Osteoblast (primary cell): ENCODE results near the gene LHX4. TPM values are rescaled to one million over a fixed set of nuclear protein-coding genes. Genes with fewer than 3 reads are reported as not detected.

Experiments used
- DNase-seq: peaks from one replicate; pipeline ENCODE4 v3.0.0; 2011; ENCODE audit warnings: low spot score, mixed read lengths; ENCODE audit not compliant: insufficient read length; ENCODE audit errors: missing footprints
- H2AFZ ChIP-seq: 2 replicates; pipeline ENCODE4 v1.6.0; 2011; ENCODE audit warnings: mild to moderate bottlenecking, low read length
- H3K27ac ChIP-seq: 2 replicates; pipeline ENCODE4 v1.5.1; 2011; ENCODE audit warnings: mild to moderate bottlenecking, low read depth, low read length, moderate library complexity
- H3K27me3 ChIP-seq: 2 replicates; pipeline ENCODE4 v1.6.0; 2012; ENCODE audit warnings: mild to moderate bottlenecking, control low read depth, inconsistent platforms, low read length, moderate library complexity; ENCODE audit not compliant: insufficient read depth
- H3K36me3 ChIP-seq: 2 replicates; pipeline ENCODE4 v1.5.1; 2011; ENCODE audit warnings: mild to moderate bottlenecking, low read length, control low read depth, moderate library complexity; ENCODE audit not compliant: insufficient read depth
- H3K4me1 ChIP-seq: 2 replicates; pipeline ENCODE4 v1.5.1; 2011; ENCODE audit warnings: mild to moderate bottlenecking, low read length, control low read depth, moderate library complexity; ENCODE audit not compliant: insufficient read depth
- H3K4me2 ChIP-seq: 2 replicates; pipeline ENCODE4 v1.6.0; 2011; ENCODE audit warnings: mild to moderate bottlenecking, low read length; ENCODE audit not compliant: insufficient read depth
- H3K4me3 ChIP-seq: fragments of 200-600 bp; sonication (generic); 3 replicates; pipeline ENCODE4 v1.5.1; 2012; ENCODE audit warnings: mild to moderate bottlenecking, low read length, inconsistent platforms; ENCODE audit not compliant: insufficient read depth
- H3K79me2 ChIP-seq: 2 replicates; pipeline ENCODE4 v1.6.0; 2012; ENCODE audit warnings: mild to moderate bottlenecking, low read length, control low read depth, inconsistent platforms; ENCODE audit not compliant: insufficient read depth
- H3K9me3 ChIP-seq: 2 replicates; pipeline ENCODE4 v1.5.1; 2011; ENCODE audit warnings: low read depth, low read length, control low read depth
- H4K20me1 ChIP-seq: 2 replicates; pipeline ENCODE4 v1.6.0; 2012; ENCODE audit warnings: mild to moderate bottlenecking, low read length, control low read depth; ENCODE audit not compliant: insufficient read depth
- CTCF ChIP-seq: IDR thresholded peaks from 2 replicates; pipeline ENCODE4 v1.5.1; 2011; ENCODE audit warnings: mild to moderate bottlenecking, low read depth, low read length, moderate library complexity; ENCODE audit errors: extremely low read depth
- total RNA-seq: library from RNA; depleted of rRNA; stranded (reverse); fragments of >200 nt; gene quantifications from 2 replicates; pipeline ENCODE4 v1.2.3, GENCODE V29; 2012

The LHX4 gene
- total RNA-seq, 1 donor, result not detected

DNA sequence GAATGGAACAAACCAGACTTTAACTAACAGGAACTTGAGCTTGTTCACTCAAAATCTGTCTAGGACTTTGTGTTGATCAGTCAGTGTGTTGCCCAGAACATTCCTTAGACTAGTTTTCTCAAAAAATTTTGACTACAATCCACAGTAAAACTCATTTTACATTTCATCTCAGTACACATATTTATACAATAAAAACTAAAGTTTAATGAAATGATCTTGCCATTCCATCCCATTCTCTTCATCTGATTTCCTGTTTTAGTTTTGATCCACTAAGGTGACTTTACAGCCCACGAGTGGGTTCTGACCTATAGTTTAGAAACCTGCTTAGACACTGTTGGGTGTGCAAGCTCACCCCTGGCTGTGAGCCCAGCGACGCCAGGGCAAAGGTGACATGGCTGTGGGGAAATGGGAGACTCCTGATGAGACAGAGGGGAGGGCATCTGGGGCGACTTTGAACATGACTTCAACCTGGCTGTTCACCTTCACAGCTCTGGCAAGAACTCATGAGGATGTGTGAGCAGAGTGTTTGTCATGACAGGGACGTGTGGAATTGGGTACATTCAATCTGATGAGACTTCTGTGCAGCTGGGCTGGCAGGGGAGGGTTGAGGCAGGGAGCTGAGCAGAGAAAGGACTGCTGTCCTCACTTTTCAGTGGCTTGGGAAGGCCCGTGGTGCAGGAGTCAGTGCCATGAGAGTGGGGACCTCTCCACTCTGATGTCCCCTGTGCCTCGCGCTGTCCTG lies 40.6 kb downstream of the LHX4 start:
- Histone ChIP-seq H4K20me1 (no peaks in the 10 kb centered on the region), H3K4me3 (no peak overlapping the region), H2AFZ (no peak overlapping the region), H3K36me3 (peaks cover 4% of the 10 kb centered on the region), H3K9me3 (no peaks in the 10 kb centered on the region), H3K4me2 (no peak overlapping the region), H3K4me1 (no peaks in the 10 kb centered on the region), H3K27ac (no peak overlapping the region), H3K27me3 (peaks cover 6% of the 10 kb centered on the region), H3K79me2 (no peaks in the 10 kb centered on the region)
- no peak for DNase-seq
- no peak for TF ChIP-seq CTCF

DNA sequence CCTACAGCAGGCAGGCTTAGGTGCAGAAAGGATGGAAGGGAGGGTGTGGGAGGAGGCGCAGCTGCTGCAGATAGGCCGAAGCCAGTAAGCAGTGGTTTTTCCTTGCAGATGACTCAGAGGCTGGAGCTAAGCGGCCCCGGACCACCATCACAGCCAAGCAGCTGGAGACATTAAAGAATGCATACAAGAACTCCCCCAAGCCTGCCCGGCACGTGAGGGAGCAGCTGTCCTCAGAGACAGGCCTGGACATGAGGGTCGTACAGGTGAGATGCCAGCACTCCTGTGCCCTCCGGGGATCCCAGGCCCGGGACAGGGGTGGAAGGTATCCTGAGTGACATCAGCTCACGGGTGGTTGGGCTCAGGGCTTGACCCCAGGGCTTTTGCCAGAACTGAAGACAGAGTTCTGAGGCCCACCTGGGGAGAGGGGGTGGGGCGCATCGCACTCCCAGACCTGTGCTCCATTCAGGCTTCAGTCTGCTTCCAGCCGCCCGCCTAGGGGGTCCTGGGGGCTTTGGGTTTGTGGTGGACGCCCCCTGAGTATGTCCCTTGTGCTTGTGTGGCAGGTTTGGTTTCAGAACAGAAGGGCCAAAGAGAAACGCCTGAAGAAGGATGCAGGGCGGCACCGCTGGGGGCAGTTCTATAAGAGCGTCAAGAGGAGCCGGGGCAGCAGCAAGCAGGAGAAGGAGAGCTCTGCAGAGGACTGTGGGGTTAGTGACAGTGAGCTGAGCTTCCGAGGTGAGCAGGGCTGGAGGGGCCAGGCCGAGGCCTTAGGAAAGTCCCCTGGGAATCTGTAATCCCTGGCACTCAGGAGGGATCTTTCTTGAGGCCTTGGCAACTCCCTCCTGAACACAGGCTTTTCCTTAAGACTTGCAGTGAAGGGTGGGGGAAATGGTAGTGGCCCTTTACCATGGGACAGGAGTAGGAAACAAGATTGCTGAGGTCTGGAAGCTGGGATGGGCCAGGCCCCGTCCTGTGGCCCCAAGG lies 41.5 kb downstream of the LHX4 start:
- peaks cover 4% of the 10 kb centered on the region for H3K36me3 ChIP-seq
- no peaks in the 10 kb centered on the region for H3K4me1 ChIP-seq
- no peak overlapping the region for H2AFZ ChIP-seq
- H3K79me2 ChIP-seq, result no peaks in the 10 kb centered on the region
- no peak for TF ChIP-seq CTCF
- no peak for DNase-seq
- no peaks in the 10 kb centered on the region for H3K9me3 ChIP-seq
- H3K27me3 ChIP-seq, result no peaks in the 10 kb centered on the region
- H4K20me1 ChIP-seq, result no peaks in the 10 kb centered on the region
- no peak overlapping the region for H3K27ac ChIP-seq
- H3K4me2 ChIP-seq, result no peak overlapping the region
- H3K4me3 ChIP-seq, result no peak overlapping the region

- H3K79me2 ChIP-seq, result no peaks in the 10 kb centered on the region
- no peaks in the 10 kb centered on the region for H3K4me1 ChIP-seq
- no peak for TF ChIP-seq CTCF
- peaks cover 4% of the 10 kb centered on the region for H3K36me3 ChIP-seq
- H3K4me3 ChIP-seq, result no peak overlapping the region
- H3K9me3 ChIP-seq, result no peaks in the 10 kb centered on the region
- no peak overlapping the region for H3K4me2 ChIP-seq
- no peaks in the 10 kb centered on the region for H4K20me1 ChIP-seq
- no peaks in the 10 kb centered on the region for H3K27me3 ChIP-seq
- no peak overlapping the region for H3K27ac ChIP-seq
- peak; percentile 44 for DNase-seq
- H2AFZ ChIP-seq, result no peak overlapping the region
These were observed 42.3 kb downstream of the LHX4 start for GRCh38 chr1:180272395-180272794.

- Histone ChIP-seq H3K27ac (no peak overlapping the region), H3K27me3 (no peaks in the 10 kb centered on the region), H2AFZ (no peak overlapping the region), H4K20me1 (no peaks in the 10 kb centered on the region), H3K79me2 (no peaks in the 10 kb centered on the region), H3K4me3 (no peak overlapping the region), H3K36me3 (peaks cover 4% of the 10 kb centered on the region), H3K9me3 (no peaks in the 10 kb centered on the region), H3K4me2 (no peak overlapping the region), H3K4me1 (no peaks in the 10 kb centered on the region)
- no peak for DNase-seq
- no peak for TF ChIP-seq CTCF
These were observed 43.0 kb downstream of the LHX4 start for GRCh38 chr1:180273066-180273465.
